ENCODE measurements around the gene MAU2.

Gene MAU2

GRCh38 chr19:19300613-19301012, 20.0 kb upstream of the MAU2 start:
- no peaks in the 10 kb centered on the region for H4K20me1 ChIP-seq (ENCODE audit: insufficient read depth, low read length)
- peaks cover 48% of the 10 kb centered on the region for H3K36me3 ChIP-seq (replicated peaks; ENCODE audit: low read depth, low read length)
- H3K79me2 ChIP-seq (ENCODE audit: low read length) = no peaks in the 10 kb centered on the region
- no peaks in the 10 kb centered on the region for H3K4me1 ChIP-seq (ENCODE audit: low read length)
- H3K9ac ChIP-seq (ENCODE audit: low read length) = no peak overlapping the region
- H3K4me3 ChIP-seq (ENCODE audit: low read length) = no peak overlapping the region
- no peak overlapping the region for H2AFZ ChIP-seq (ENCODE audit: low read depth, low read length)
- H3K27me3 ChIP-seq (ENCODE audit: low read depth, low read length) = no peaks in the 10 kb centered on the region
- no peak overlapping the region for H3K27ac ChIP-seq (ENCODE audit: low read length)
- H3K4me2 ChIP-seq (ENCODE audit: low read length) = no peak overlapping the region
- H3K9me3 ChIP-seq (ENCODE audit: insufficient read depth, low read length) = no peaks in the 10 kb centered on the region
- TF ChIP-seq CTCF (IDR thresholded peaks at IDR 0.05; ENCODE audit: low read depth, low read length) = no peak
- TF ChIP-seq EZH2phosphoT487 (IDR thresholded peaks at IDR 0.05; ENCODE audit: low read depth) = no peak

GRCh38 chr19:19303411-19303810, 17.2 kb upstream of the MAU2 start:
- Histone ChIP-seq H3K9me3 (ENCODE audit: insufficient read depth, low read length) (no peaks in the 10 kb centered on the region), H3K4me2 (ENCODE audit: low read length) (no peak overlapping the region), H3K79me2 (ENCODE audit: low read length) (no peaks in the 10 kb centered on the region), H3K4me3 (ENCODE audit: low read length) (no peak overlapping the region), H2AFZ (ENCODE audit: low read depth, low read length) (no peak overlapping the region), H3K4me1 (ENCODE audit: low read length) (no peaks in the 10 kb centered on the region), H3K27ac (ENCODE audit: low read length) (no peak overlapping the region), H4K20me1 (ENCODE audit: insufficient read depth, low read length) (no peaks in the 10 kb centered on the region), H3K36me3 (replicated peaks; ENCODE audit: low read depth, low read length) (peaks cover 58% of the 10 kb centered on the region), H3K27me3 (ENCODE audit: low read depth, low read length) (no peaks in the 10 kb centered on the region), H3K9ac (ENCODE audit: low read length) (no peak overlapping the region)
- TF ChIP-seq CTCF (IDR thresholded peaks at IDR 0.05; ENCODE audit: low read depth, low read length) (no peak), EZH2phosphoT487 (IDR thresholded peaks at IDR 0.05; ENCODE audit: low read depth) (no peak)

- H3K27me3 ChIP-seq (ENCODE audit: low read depth, low read length) = no peaks in the 10 kb centered on the region
- TF ChIP-seq EZH2phosphoT487 (IDR thresholded peaks at IDR 0.05; ENCODE audit: low read depth) = no peak
- TF ChIP-seq CTCF (IDR thresholded peaks at IDR 0.05; ENCODE audit: low read depth, low read length) = no peak
- peaks cover 60% of the 10 kb centered on the region for H3K36me3 ChIP-seq (replicated peaks; ENCODE audit: low read depth, low read length)
- H3K4me3 ChIP-seq (ENCODE audit: low read length) = no peak overlapping the region
- no peak overlapping the region for H3K4me2 ChIP-seq (ENCODE audit: low read length)
- no peak overlapping the region for H3K9ac ChIP-seq (ENCODE audit: low read length)
- no peaks in the 10 kb centered on the region for H3K79me2 ChIP-seq (ENCODE audit: low read length)
- H3K9me3 ChIP-seq (ENCODE audit: insufficient read depth, low read length) = no peaks in the 10 kb centered on the region
- H4K20me1 ChIP-seq (ENCODE audit: insufficient read depth, low read length) = no peaks in the 10 kb centered on the region
- no peaks in the 10 kb centered on the region for H3K4me1 ChIP-seq (ENCODE audit: low read length)
- H2AFZ ChIP-seq (ENCODE audit: low read depth, low read length) = no peak overlapping the region
- no peak overlapping the region for H3K27ac ChIP-seq (ENCODE audit: low read length)
These were observed 16.3 kb upstream of the MAU2 start for GRCh38 chr19:19304186-19304965.

GRCh38 chr19:19305066-19305465, 15.6 kb upstream of the MAU2 start:
- H3K9ac ChIP-seq (ENCODE audit: low read length) = no peak overlapping the region
- peaks cover 63% of the 10 kb centered on the region for H3K36me3 ChIP-seq (replicated peaks; ENCODE audit: low read depth, low read length)
- no peak overlapping the region for H2AFZ ChIP-seq (ENCODE audit: low read depth, low read length)
- H3K79me2 ChIP-seq (ENCODE audit: low read length) = no peaks in the 10 kb centered on the region
- H3K4me2 ChIP-seq (ENCODE audit: low read length) = no peak overlapping the region
- no peaks in the 10 kb centered on the region for H4K20me1 ChIP-seq (ENCODE audit: insufficient read depth, low read length)
- no peaks in the 10 kb centered on the region for H3K9me3 ChIP-seq (ENCODE audit: insufficient read depth, low read length)
- H3K27ac ChIP-seq (ENCODE audit: low read length) = no peak overlapping the region
- TF ChIP-seq CTCF (IDR thresholded peaks at IDR 0.05; ENCODE audit: low read depth, low read length) (no peak), EZH2phosphoT487 (IDR thresholded peaks at IDR 0.05; ENCODE audit: low read depth) (no peak)
- H3K27me3 ChIP-seq (ENCODE audit: low read depth, low read length) = no peaks in the 10 kb centered on the region
- H3K4me3 ChIP-seq (ENCODE audit: low read length) = no peak overlapping the region
- H3K4me1 ChIP-seq (ENCODE audit: low read length) = no peaks in the 10 kb centered on the region

Data from OCI-LY3 (cell line).